ENCODE data around the gene MAP1A. TPM values are rescaled to one million over a fixed set of nuclear protein-coding genes. Genes with fewer than 3 reads are reported as not detected.

The MAP1A gene
- total RNA-seq, 1 experiment from 2014 or later, result 1.0 TPM

DNA sequence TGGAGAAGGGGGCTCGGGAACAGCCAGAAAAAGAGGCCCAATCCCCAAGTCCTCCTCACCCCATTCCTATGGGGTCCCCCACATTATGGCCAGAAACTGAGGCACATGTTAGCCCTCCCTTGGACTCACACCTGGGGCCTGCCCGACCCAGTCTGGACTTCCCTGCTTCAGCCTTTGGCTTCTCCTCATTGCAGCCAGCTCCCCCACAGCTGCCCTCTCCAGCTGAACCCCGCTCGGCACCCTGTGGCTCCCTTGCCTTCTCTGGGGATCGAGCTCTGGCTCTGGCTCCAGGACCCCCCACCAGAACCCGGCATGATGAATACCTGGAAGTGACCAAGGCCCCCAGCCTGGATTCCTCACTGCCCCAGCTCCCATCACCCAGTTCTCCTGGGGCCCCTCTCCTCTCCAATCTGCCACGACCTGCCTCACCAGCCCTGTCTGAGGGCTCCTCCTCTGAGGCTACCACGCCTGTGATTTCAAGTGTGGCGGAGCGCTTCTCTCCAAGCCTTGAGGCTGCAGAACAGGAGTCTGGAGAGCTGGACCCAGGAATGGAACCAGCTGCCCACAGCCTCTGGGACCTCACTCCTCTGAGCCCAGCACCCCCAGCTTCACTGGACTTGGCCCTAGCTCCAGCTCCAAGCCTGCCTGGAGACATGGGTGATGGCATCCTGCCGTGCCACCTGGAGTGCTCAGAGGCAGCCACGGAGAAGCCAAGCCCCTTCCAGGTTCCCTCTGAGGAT, 10.6 kb downstream of the MAP1A start:
- Histone ChIP-seq H3K27ac (ENCODE audit: low read length) (no peak overlapping the region), H2AFZ (ENCODE audit: low read length) (no peak overlapping the region), H3K9ac (ENCODE audit: low read length) (no peak overlapping the region), H3K9me2 (replicated peaks; ENCODE audit: low read length) (no peaks in the 10 kb centered on the region), H3K4me1 (ENCODE audit: insufficient read depth, low read length) (no peaks in the 10 kb centered on the region), H3K27me3 (ENCODE audit: low read length) (no peaks in the 10 kb centered on the region), H3F3A (ENCODE audit: low read length, unreplicated experiment) (no peaks in the 10 kb centered on the region), H4K20me1 (ENCODE audit: low read length) (no peaks in the 10 kb centered on the region), H3K36me3 (ENCODE audit: low read depth, low read length) (no peaks in the 10 kb centered on the region), H3K9me3 (ENCODE audit: low read length) (no peaks in the 10 kb centered on the region), H3K4me2 (ENCODE audit: low read length) (no peak overlapping the region), H3K79me2 (ENCODE audit: low read length) (no peaks in the 10 kb centered on the region), H3K4me3 (ENCODE audit: low read length) (no peak overlapping the region)
- ChIA-PET POLR2A (ENCODE audit: unreplicated experiment) (no interaction called here), CTCF (interaction anchor here (0.8 kb wide), 1 partner anchor 14 kb away, joined by 5 read pairs; no protein-coding TSS in a partner anchor)
- intact Hi-C loops (cut with micrococcal nuclease), result no loop called here
- no peak for TF ChIP-seq CTCF (conservative IDR thresholded peaks at IDR 0.05; ENCODE audit: low read depth, low read length)
- ATAC-seq (no peak), DNase-seq (no peak)
- BruUV-seq (replicated peaks), result no TSS peak

GRCh38 chr15:43528542-43529007, 11.2 kb downstream of the MAP1A start:
- no peak overlapping the region for H3K4me2 ChIP-seq (ENCODE audit: low read length)

GRCh38 chr15:43529141-43529540, 11.7 kb downstream of the MAP1A start:
- BruUV-seq (replicated peaks), result no TSS peak
- intact Hi-C loops (cut with micrococcal nuclease), result no loop called here
- Histone ChIP-seq H3K79me2 (ENCODE audit: low read length) (no peaks in the 10 kb centered on the region), H3K9me3 (ENCODE audit: low read length) (no peaks in the 10 kb centered on the region), H3K36me3 (ENCODE audit: low read depth, low read length) (no peaks in the 10 kb centered on the region), H2AFZ (ENCODE audit: low read length) (no peak overlapping the region), H3K4me1 (ENCODE audit: insufficient read depth, low read length) (no peaks in the 10 kb centered on the region), H3K9ac (ENCODE audit: low read length) (no peak overlapping the region), H4K20me1 (ENCODE audit: low read length) (no peaks in the 10 kb centered on the region), H3K4me2 (ENCODE audit: low read length) (no peak overlapping the region), H3F3A (ENCODE audit: low read length, unreplicated experiment) (no peaks in the 10 kb centered on the region), H3K27me3 (ENCODE audit: low read length) (no peaks in the 10 kb centered on the region), H3K9me2 (replicated peaks; ENCODE audit: low read length) (no peaks in the 10 kb centered on the region), H3K27ac (ENCODE audit: low read length) (no peak overlapping the region), H3K4me3 (ENCODE audit: low read length) (no peak overlapping the region)
- no peak for TF ChIP-seq CTCF (conservative IDR thresholded peaks at IDR 0.05; ENCODE audit: low read depth, low read length)
- TF ChIP-seq EZH2phosphoT487 (IDR thresholded peaks at IDR 0.05; ENCODE audit: borderline replicate concordance, low read length), result no peak
- TF ChIP-seq EZH2 (IDR thresholded peaks at IDR 0.05; ENCODE audit: low read length, unreplicated experiment), result no peak
- CTCF ChIA-PET, result no interaction called here
- DNase-seq, result no peak
- POLR2A ChIA-PET (ENCODE audit: unreplicated experiment), result no interaction called here
- ATAC-seq, result no peak

More at GRCh38 chr15:43528542-43529007, 11.2 kb downstream of the MAP1A start:
- ATAC-seq (no peak), DNase-seq (no peak)
- Histone ChIP-seq H3K4me3 (ENCODE audit: low read length) (no peak overlapping the region), H2AFZ (ENCODE audit: low read length) (no peak overlapping the region), H3K79me2 (ENCODE audit: low read length) (no peaks in the 10 kb centered on the region), H3K27me3 (ENCODE audit: low read length) (no peaks in the 10 kb centered on the region), H3F3A (ENCODE audit: low read length, unreplicated experiment) (no peaks in the 10 kb centered on the region), H3K9me2 (replicated peaks; ENCODE audit: low read length) (no peaks in the 10 kb centered on the region), H3K9ac (ENCODE audit: low read length) (no peak overlapping the region), H3K4me1 (ENCODE audit: insufficient read depth, low read length) (no peaks in the 10 kb centered on the region), H3K36me3 (ENCODE audit: low read depth, low read length) (no peaks in the 10 kb centered on the region), H3K9me3 (ENCODE audit: low read length) (no peaks in the 10 kb centered on the region), H4K20me1 (ENCODE audit: low read length) (no peaks in the 10 kb centered on the region), H3K27ac (ENCODE audit: low read length) (no peak overlapping the region)
- intact Hi-C loops (cut with micrococcal nuclease), result no loop called here
- ChIA-PET POLR2A (ENCODE audit: unreplicated experiment) (no interaction called here), CTCF (no interaction called here)
- TF ChIP-seq CTCF (conservative IDR thresholded peaks at IDR 0.05; ENCODE audit: low read depth, low read length) (no peak), EZH2 (IDR thresholded peaks at IDR 0.05; ENCODE audit: low read length, unreplicated experiment) (no peak), EZH2phosphoT487 (IDR thresholded peaks at IDR 0.05; ENCODE audit: borderline replicate concordance, low read length) (no peak)
- BruUV-seq (replicated peaks), result no TSS peak

Measured in PC-3 (cell line).